IMR-90 (cell line): ENCODE results near the gene LUZP2. TPM values are rescaled to one million over a fixed set of nuclear protein-coding genes. Genes with fewer than 3 reads are reported as not detected.

Experiments
- ATAC-seq: fragments of 200-7000 bp; cut with Tn5 transposase; 2 replicates; pipeline ENCODE4 v1.9.1; 2020; ENCODE audit warnings: low read depth, mild to moderate bottlenecking, moderate library complexity
- BruUV-seq: library from RNA; stranded (reverse); fragments of 400-500 nt; replicated peaks from 2 replicates; lab custom pipeline; 2021; lab: Mats Ljungman, UMichigan
- CTCF ChIA-PET: fragments of 300-600 bp; formaldehyde crosslinking; extraction: SDS; loops from one replicate; lab custom pipeline; 2021; ENCODE audit warnings: antibody characterized with exemption; lab: Yijun Ruan, JAX
- POLR2A ChIA-PET: fragments of 300-600 bp; sonication (Branson Sonifier 250); formaldehyde crosslinking; loops from one replicate; lab custom pipeline; 2022; ENCODE audit warnings: antibody characterized with exemption; ENCODE audit not compliant: unreplicated experiment; lab: Charles Lee
- DNase-seq: peaks from one replicate; pipeline ENCODE4 v3.0.0; 2013
- H2AFZ ChIP-seq: replicated peaks from 2 replicates; pipeline ENCODE3; 2013; ENCODE audit warnings: low read length, mild to moderate bottlenecking; ENCODE audit not compliant: poor library complexity
- H2AK5ac ChIP-seq: 2 replicates; pipeline ENCODE4 v1.6.1; 2013; ENCODE audit warnings: low read depth, low read length, inconsistent platforms
- H2AK9ac ChIP-seq: replicated peaks from 2 replicates; pipeline ENCODE3; 2013; ENCODE audit warnings: mild to moderate bottlenecking, low read depth, low read length, moderate library complexity; ENCODE audit not compliant: poor library complexity
- H2BK120ac ChIP-seq: 2 replicates; pipeline ENCODE4 v1.6.1; 2013; ENCODE audit warnings: low read depth, low read length, inconsistent platforms
- H2BK15ac ChIP-seq: 3 replicates; pipeline ENCODE4 v1.6.1; 2013; ENCODE audit warnings: low read depth, low read length, inconsistent platforms
- H2BK20ac ChIP-seq: 2 replicates; pipeline ENCODE4 v1.6.1; 2013; ENCODE audit warnings: low read depth, mild to moderate bottlenecking, inconsistent platforms, low read length, moderate library complexity
- H2BK5ac ChIP-seq: 2 replicates; pipeline ENCODE4 v1.6.1; 2013; ENCODE audit warnings: mild to moderate bottlenecking, low read depth, low read length, inconsistent platforms; ENCODE audit not compliant: poor library complexity, severe bottlenecking
- H3K14ac ChIP-seq: replicated peaks from 2 replicates; pipeline ENCODE4 v1.6.1; 2013; ENCODE audit warnings: low read depth, low read length, inconsistent platforms
- H3K18ac ChIP-seq: 2 replicates; pipeline ENCODE4 v1.6.1; 2013; ENCODE audit warnings: low read depth, low read length, control low read depth
- H3K23ac ChIP-seq: 2 replicates; pipeline ENCODE4 v1.6.1; 2013; ENCODE audit warnings: low read depth, low read length, inconsistent platforms
- H3K27ac ChIP-seq: 2 replicates; pipeline ENCODE4 v1.5.1; 2013; ENCODE audit warnings: mild to moderate bottlenecking, control low read depth, low read length; ENCODE audit not compliant: insufficient read depth
- H3K27me3 ChIP-seq: 2 replicates; pipeline ENCODE4 v1.6.1; 2013; ENCODE audit warnings: low read length; ENCODE audit not compliant: control insufficient read depth, insufficient read depth
- H3K36me3 ChIP-seq: 2 replicates; pipeline ENCODE4 v1.6.1; 2013; ENCODE audit warnings: low read length, mixed read lengths; ENCODE audit not compliant: control insufficient read depth, insufficient read depth
- H3K4ac ChIP-seq: 2 replicates; pipeline ENCODE4 v1.6.1; 2013; ENCODE audit warnings: low read depth, low read length, inconsistent platforms
- H3K4me1 ChIP-seq: 2 replicates; pipeline ENCODE4 v1.6.1; 2013; ENCODE audit warnings: low read length, mixed read lengths; ENCODE audit not compliant: control insufficient read depth, insufficient read depth
- H3K4me2 ChIP-seq: 2 replicates; pipeline ENCODE4 v1.6.1; 2013; ENCODE audit warnings: low read depth, mild to moderate bottlenecking, control low read depth, low read length, moderate library complexity
- H3K4me3 ChIP-seq: 2 replicates; pipeline ENCODE4 v1.5.1; 2013; ENCODE audit warnings: low read depth, mild to moderate bottlenecking, control low read depth, low read length, moderate library complexity; ENCODE audit not compliant: insufficient read depth
- H3K56ac ChIP-seq: 2 replicates; pipeline ENCODE4 v1.6.1; 2013; ENCODE audit warnings: low read length, inconsistent platforms; ENCODE audit not compliant: insufficient read depth; ENCODE audit errors: extremely low read depth
- H3K79me1 ChIP-seq, 2 experiments: 2 replicates each; pipeline ENCODE4 v1.6.1; 2013; ENCODE audit warnings: low read length in 2 of 2, inconsistent platforms in 1 of 2, low read depth in 1 of 2
- H3K9ac ChIP-seq: 2 replicates; pipeline ENCODE4 v1.6.1; 2013; ENCODE audit warnings: low read depth, low read length, control low read depth
- H3K9me1 ChIP-seq: 2 replicates; pipeline ENCODE4 v1.6.1; 2013; ENCODE audit warnings: low read length, inconsistent platforms; ENCODE audit not compliant: insufficient read depth
- H3K9me3 ChIP-seq: 2 replicates; pipeline ENCODE4 v1.6.1; 2013; ENCODE audit warnings: low read length; ENCODE audit not compliant: control insufficient read depth, insufficient read depth
- H4K20me1 ChIP-seq: 2 replicates; pipeline ENCODE4 v1.6.1; 2013; ENCODE audit warnings: low read length, inconsistent platforms; ENCODE audit not compliant: insufficient read depth
- H4K5ac ChIP-seq: 2 replicates; pipeline ENCODE4 v1.6.1; 2013; ENCODE audit warnings: mild to moderate bottlenecking, low read depth, low read length, control low read depth
- H4K8ac ChIP-seq, 2 experiments: 2 replicates each; pipeline ENCODE4 v1.6.1; 2013; ENCODE audit warnings: low read depth in 2 of 2, low read length in 2 of 2, control low read depth in 1 of 2, inconsistent platforms in 1 of 2
- H4K91ac ChIP-seq: 2 replicates; pipeline ENCODE4 v1.6.1; 2013; ENCODE audit warnings: low read depth, low read length, inconsistent platforms; ENCODE audit not compliant: insufficient read depth
- CTCF ChIP-seq: conservative IDR thresholded peaks from 2 replicates; pipeline ENCODE4 v1.5.1; 2012; ENCODE audit warnings: mild to moderate bottlenecking, low read depth, low read length, improper control_type of control experiment
- MAFK ChIP-seq: IDR thresholded peaks from 2 replicates; pipeline ENCODE4 v1.6.1; 2012; ENCODE audit warnings: low read depth, low read length, improper control_type of control experiment
- WGBS, 2 experiments: methylation state at CpG; one replicate each; pipeline versions ENCODE4 v1.1.5 to v1.1.7; 2013; ENCODE audit warnings: missing lambda C conversion rate in 2 of 2; ENCODE audit not compliant: insufficient read length in 1 of 2; ENCODE audit errors: extremely low coverage in 2 of 2; 5-methylcytosine and 5-hydroxymethylcytosine counted together
- dilution Hi-C: fragments of 300-500 bp; cut with HindIII; formaldehyde crosslinking; loops from one replicate; pipeline ENCODE4 v1.14.3; 2018; ENCODE audit warnings: low sequenced_read_pairs; ENCODE audit not compliant: unreplicated experiment
- in situ Hi-C: fragments of 300-500 bp; cut with MboI; formaldehyde crosslinking; loops from 3 replicates; pipeline ENCODE4 v1.14.3; 2019; ENCODE audit warnings: low sequenced_read_pairs, inconsistent platforms, mixed read lengths
- intact Hi-C: fragments of 100-400 bp; cut with micrococcal nuclease; formaldehyde crosslinking; loops from 2 replicates; pipeline ENCODE4 v1.10.0; 2022
- polyA plus RNA-seq, 3 experiments: library from polyadenylated mRNA; depleted of rRNA; stranded (reverse); fragments of >200 nt; gene quantifications; 2 replicates each; pipeline ENCODE4 v1.2.3, GENCODE V29; 2012; ENCODE audit warnings: low replicate concordance in 1 of 3
- total RNA-seq: library from RNA; depleted of rRNA; stranded (reverse); fragments of >200 nt; gene quantifications from 2 replicates; pipeline ENCODE4 v1.2.3, GENCODE V29; 2012

The LUZP2 gene
- total and polyA plus RNA-seq, 2 of the 4 experiments (the other 2 are of a cell fraction), result 0.89 to 2.0 TPM

GRCh38 chr11:24848857-24849256, 352.0 kb downstream of the LUZP2 start:
- H2BK120ac ChIP-seq, result no peak overlapping the region
- H3K4me1 ChIP-seq, result no peaks in the 10 kb centered on the region
- H2BK15ac ChIP-seq, result no peak overlapping the region
- no peak overlapping the region for H3K18ac ChIP-seq
- H4K20me1 ChIP-seq, result no peaks in the 10 kb centered on the region
- H4K5ac ChIP-seq, result no peak overlapping the region
- no peak overlapping the region for H2AK9ac ChIP-seq
- no TSS peak for BruUV-seq
- H3K56ac ChIP-seq, result no peak overlapping the region
- intact Hi-C loops (no loop called here), in situ Hi-C loops (no loop called here), dilution Hi-C loops (no loop called here)
- no peaks in the 10 kb centered on the region for H3K9me1 ChIP-seq
- no peak overlapping the region for H3K23ac ChIP-seq
- no peaks in the 10 kb centered on the region for H3K36me3 ChIP-seq
- POLR2A ChIA-PET, result no interaction called here
- H2BK20ac ChIP-seq, result no peak overlapping the region
- H2AK5ac ChIP-seq, result no peak overlapping the region
- H3K79me1 ChIP-seq, result no peaks in the 10 kb centered on the region
- no peak overlapping the region for H3K4me2 ChIP-seq
- ATAC-seq (no peak), DNase-seq (no peak)
- TF ChIP-seq CTCF (no peak), MAFK (peak; percentile 57)
- H4K91ac ChIP-seq, result no peak overlapping the region
- no peak overlapping the region for H3K4ac ChIP-seq
- no peak overlapping the region for H3K9ac ChIP-seq
- H3K27ac ChIP-seq, result no peak overlapping the region
- H3K27me3 ChIP-seq, result no peaks in the 10 kb centered on the region
- no peak overlapping the region for H3K14ac ChIP-seq
- no peak overlapping the region for H2BK5ac ChIP-seq
- no peak overlapping the region for H4K8ac ChIP-seq
- CTCF ChIA-PET, result no interaction called here
- no peak overlapping the region for H3K4me3 ChIP-seq
- H3K9me3 ChIP-seq, result no peaks in the 10 kb centered on the region; the same call in 1 of the 2 replicates
- no CpG with 5 or more reads among the region's 1 CpG for WGBS, 2 experiments
- H2AFZ ChIP-seq, result no peak overlapping the region
